CD4-positive, alpha-beta T cell treated with Interleukin-1 beta for 1 hour (primary cell): ENCODE data around the gene MYLK.

Source experiments
- DNase-seq, 2 donors: peaks; one replicate each; pipeline ENCODE4 v3.0.0-alpha.2; 2020 to 2022

The MYLK gene

GRCh38 chr3:123660141-123660675 lies 223.9 kb downstream of the MYLK start:
- DNase-seq, result no peak

GRCh38 chr3:123658852-123659206 lies 225.3 kb downstream of the MYLK start:
- no peak for DNase-seq

GRCh38 chr3:123658118-123658851 lies 225.8 kb downstream of the MYLK start:
- no peak for DNase-seq

DNA sequence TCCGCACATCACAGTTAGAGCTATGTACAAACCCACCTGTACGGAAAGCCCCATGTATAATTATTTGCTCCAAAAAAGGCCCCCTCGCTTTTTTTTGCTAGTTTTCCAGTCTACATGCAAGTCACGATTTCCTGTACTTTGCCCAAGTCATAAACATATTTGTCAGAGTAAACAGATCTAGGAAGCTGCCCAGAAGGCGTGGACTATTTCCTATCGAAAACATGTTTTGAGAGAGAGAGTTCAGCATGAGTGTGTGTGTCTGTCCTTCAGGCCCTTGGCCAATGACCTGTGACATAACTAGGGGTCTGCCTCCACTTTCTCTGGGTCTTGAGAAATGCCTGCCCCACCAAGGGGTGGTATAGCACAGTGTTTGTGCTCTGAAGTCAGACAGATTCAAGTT lies 226.6 kb downstream of the MYLK start:
- DNase-seq, result no peak

- no peak for DNase-seq
These were observed 227.0 kb downstream of the MYLK start for GRCh38 chr3:123657111-123657510.

DNA sequence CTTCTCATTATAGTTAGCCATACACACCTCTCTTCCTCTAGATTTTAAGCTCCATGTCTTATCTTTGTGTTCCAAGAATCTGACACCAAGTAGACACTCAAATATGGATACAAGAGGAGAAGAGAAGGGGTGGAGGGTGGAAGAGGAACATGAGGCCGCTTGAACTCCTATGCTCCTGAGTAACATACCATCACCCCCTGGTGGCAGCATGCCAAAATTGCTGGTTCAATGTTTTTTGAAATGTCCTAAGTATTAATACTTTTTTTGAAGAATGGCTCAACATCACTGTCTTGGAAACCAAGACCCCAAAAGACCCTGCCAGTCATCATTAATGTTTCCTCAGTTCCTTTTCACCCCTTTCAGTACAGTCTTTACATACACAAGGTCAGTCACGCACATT lies 227.4 kb downstream of the MYLK start:
- DNase-seq, result no peak

- no peak for DNase-seq
These were observed 227.9 kb downstream of the MYLK start for GRCh38 chr3:123656274-123656673.

- DNase-seq, result no peak
These were observed 228.7 kb downstream of the MYLK start for GRCh38 chr3:123655400-123655799.

DNA sequence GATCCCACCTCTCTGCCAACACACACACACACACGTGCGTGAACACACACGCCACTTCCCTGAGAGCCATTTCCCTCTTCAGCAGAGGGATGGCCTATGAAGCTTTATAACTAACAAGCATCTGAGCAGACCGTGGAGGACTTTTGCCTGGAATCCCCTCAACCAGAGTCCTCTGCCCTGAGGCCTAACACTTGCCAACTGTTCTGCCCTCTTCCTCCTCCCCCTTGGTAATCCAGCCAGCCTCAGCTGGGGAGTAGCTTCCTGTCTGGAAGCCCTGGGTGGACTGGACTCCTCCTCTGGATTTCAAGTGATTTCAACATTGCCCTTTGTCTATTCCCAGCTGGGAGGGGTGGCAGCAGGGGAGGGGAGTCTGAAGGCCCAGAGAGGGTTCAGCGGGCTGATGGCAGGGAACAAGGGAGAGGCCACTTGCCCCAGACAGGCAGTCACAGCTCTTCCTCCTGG lies 230.9 kb downstream of the MYLK start:
- no peak for DNase-seq

- DNase-seq, result peak; percentile 22 to 37
These were observed 231.7 kb downstream of the MYLK start for GRCh38 chr3:123652342-123652984.

DNA sequence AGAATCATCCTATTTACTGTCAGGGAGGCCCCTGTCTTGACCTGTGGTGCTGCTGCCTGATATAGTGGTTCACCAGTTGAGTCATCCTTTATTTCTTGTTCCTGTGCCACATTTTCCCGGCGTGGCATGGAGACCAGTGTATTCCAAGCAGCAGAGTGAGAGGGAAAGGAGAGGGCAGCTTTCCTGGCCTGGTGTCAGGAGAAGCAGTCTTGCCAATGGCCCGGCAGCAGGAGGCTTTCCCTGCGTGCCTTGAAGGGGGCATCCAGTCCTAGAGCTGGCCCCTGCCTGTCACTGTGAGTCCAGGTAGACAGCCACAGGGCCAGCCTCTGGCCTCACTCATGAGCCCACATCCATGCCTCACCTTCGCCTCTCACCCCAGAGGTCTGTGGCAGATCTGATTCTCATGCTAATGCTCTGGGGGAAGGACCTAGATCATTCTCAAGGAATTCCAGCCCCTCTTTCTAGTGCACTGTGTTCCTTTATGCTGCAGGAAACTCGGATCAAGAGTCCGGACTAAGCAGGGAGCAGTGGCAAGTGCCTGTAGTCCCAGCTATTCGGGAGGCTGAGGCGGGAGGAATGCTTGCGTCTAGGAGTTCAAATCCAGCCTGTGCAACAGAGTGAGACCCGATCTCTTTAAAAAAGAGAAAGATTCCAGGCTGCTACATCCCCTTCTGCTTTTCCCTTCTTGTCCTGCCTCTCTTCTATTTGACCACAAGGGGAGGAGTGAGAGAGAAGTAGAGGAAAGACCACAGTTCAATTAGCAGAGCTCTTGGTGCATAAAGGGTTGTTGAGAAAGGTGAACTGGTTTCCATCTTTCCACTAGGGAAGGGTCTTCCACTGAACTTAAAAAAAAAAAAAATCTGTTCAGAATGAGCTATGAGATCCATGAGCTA lies 232.4 kb downstream of the MYLK start:
- DNase-seq, result no peak

DNA sequence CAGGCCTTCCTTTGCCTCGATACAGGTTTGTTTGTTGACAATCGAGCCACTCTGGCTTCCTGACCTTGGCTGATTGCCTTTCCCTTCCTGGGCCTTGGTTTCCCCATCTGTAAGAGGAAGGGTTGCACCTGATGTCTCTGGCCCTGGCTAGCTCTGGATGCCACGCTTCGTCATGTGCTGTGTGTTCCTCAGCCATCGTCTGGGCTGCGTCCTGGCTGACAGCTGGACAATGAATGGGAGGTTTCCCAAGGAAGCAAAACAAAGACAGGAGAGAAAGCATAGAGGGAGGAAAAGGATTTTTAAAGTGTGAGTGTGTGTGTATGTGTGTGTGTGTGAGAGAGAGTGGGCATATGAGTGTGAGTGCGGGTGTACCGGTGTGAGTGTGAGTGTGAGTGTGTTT lies 234.0 kb downstream of the MYLK start:
- no peak for DNase-seq

GRCh38 chr3:123648696-123649405 lies 235.3 kb downstream of the MYLK start:
- DNase-seq, result no peak

DNA sequence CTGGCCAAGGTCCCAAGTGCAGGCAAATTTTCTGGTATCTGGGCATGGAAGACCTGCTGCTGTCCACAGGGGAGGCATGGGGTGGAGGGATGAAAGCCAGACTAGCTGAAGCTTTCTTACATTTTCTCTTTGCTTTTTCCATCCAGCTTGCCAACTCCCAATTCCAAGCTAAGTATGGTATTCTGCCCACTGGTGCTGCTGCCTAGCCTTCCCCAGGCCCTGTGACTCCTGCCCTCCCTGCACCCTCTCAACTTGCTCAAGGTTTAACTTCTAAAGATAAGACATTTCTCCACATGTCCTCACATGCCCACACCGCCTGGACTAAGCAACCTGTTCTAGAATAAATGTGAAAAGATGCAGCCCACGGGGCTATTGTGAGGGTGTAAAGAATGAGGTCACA lies 239.8 kb downstream of the MYLK start:
- no peak for DNase-seq

DNA sequence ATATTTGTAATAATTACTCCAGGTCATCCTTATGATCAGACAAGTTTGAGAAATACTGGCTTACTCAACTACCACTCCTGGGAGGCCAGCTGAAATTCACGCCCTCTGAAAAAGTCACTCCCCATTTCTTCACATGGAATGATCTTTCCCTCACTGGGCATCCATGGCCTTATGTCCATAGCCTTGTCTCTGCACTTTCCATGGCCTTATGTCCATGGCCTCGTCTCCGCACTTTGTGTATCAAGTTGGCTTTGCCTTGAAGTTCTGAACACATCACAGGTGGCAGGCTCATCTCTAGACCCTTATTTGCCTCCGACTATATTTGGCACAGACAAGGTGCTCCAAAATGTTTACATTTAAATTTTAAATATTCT lies 241.2 kb downstream of the MYLK start:
- DNase-seq, result no peak

DNA sequence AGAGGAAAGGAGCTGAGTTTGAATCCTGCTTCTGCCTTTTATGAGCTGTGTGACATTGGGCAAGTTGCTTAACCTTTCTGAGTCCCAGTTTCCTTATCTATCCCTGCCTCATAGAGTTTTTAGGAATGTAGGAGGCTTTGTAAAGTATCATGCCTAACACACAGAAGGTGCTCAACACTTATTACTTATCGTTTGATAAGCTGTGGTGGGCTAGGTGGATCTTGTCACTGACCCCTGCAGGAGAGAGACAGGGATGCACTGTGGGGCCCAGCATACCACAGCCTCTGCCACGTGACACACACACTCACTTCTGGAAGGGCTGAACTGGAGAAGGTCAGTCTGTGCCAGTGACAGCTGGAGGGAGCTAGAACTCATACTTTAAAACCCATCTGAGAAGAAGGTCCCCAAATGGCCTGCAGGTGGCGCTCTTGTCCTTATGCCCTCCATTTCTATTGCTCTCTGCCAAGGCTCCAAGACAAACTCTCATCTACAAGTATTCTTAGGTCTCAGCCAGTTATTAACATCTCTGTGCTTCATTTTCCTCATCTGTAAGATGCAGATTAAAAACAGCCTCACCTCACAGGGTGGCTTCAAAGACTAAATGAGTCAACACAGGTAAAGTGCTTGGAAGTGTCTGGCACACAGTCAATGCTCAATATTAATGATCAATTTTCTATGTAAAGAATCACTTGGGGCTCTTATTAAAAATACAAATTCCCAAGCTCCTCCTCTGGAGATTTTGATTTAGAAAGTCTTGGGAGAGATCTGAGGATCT lies 241.8 kb downstream of the MYLK start:
- DNase-seq, result peak; percentile 25 to 53

DNA sequence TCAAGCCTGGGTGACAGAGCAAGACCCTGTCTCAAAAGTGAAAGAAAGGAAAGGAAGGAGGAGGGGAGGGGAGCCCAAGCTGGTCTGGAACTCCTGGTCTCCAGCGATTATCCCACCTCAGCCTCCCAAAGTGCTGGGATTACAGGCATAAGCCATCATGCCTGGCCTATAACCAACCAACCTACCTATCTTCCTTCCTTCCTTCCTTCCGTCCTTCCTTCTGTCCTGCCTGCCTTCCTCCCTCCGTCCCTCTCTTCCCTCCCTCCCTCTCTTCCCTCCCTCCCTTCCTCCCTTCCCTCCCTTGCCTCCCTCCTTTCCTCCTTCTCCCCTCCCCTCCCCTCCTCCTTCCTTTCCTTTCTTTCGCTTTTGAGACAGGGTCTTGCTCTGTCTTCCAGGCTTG lies 242.6 kb downstream of the MYLK start:
- no peak for DNase-seq

- no peak for DNase-seq
These were observed 243.2 kb downstream of the MYLK start for GRCh38 chr3:123640740-123641462.

- DNase-seq, result no peak
These were observed 243.8 kb downstream of the MYLK start for GRCh38 chr3:123640311-123640710.

GRCh38 chr3:123638936-123639689 lies 245.0 kb downstream of the MYLK start:
- no peak for DNase-seq

GRCh38 chr3:123637841-123638240 lies 246.3 kb downstream of the MYLK start:
- no peak for DNase-seq
